ENCODE measurements around the gene CDC73. TPM values are rescaled to one million over a fixed set of nuclear protein-coding genes. Genes with fewer than 3 reads are reported as not detected.

The CDC73 gene
- total RNA-seq, 1 experiment from 2014 or later, result 62.5 TPM

DNA sequence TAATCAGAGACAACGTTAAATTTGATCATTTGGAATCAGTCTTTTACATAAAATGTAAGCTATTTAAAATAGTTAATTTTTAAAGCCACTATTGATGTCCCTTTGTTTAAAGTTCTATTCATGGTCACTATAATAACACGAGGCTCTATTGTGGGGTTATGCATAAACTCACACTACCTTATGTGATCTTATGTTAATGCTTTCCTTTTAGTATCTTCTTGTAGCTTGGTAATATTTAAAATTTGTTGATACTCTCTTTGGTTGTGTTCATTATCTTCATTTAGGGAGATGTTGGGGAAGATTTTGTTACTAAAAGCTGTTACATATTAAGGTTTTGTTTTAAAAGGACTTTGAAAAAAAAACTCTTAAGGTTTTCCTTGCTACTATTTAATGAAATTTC, 63.4 kb downstream of the CDC73 start:
- H3K27me3 ChIP-seq (ENCODE audit: insufficient read depth, low read length), result no peaks in the 10 kb centered on the region
- Mint-ChIP-seq H3K36me3 (ENCODE audit: insufficient read depth in 1 of 3, low read depth in 3 of 3) (peaks cover 0 to under 1% (median 0%) of the 10 kb centered on the region in 3 experiments; a peak in 2 of 7 replicates), H3K27me3 (ENCODE audit: low read depth) (no peaks in the 10 kb centered on the region), H3K27ac (0 out of 7 replicates have a peak overlapping the region, but pooled peaks of 1 of the 3 experiments have one; percentile 2), H3K4me1 (peaks cover 13 to 21% of the 10 kb centered on the region in 2 experiments), H3K4me3 (no peak overlapping the region), H3K9me3 (peaks cover 0 to 2% of the 10 kb centered on the region in 2 experiments; a peak in 1 of 5 replicates)
- H3K18ac ChIP-seq (ENCODE audit: insufficient read length, low read depth, low read length), result no peak overlapping the region
- no peak overlapping the region for H3K23ac ChIP-seq (ENCODE audit: insufficient read length, low read depth, low read length)
- no peaks in the 10 kb centered on the region for H3K4me1 ChIP-seq (ENCODE audit: insufficient read depth, low read length)
- H3K79me1 ChIP-seq (ENCODE audit: insufficient read depth, low read depth, low read length, poor library complexity, severe bottlenecking), result peaks cover 2% of the 10 kb centered on the region
- H3K27ac ChIP-seq (ENCODE audit: insufficient read length, low read depth, low read length), result no peak overlapping the region
- H4K20me1 ChIP-seq (ENCODE audit: control insufficient read depth, insufficient read depth, insufficient read length), result no peaks in the 10 kb centered on the region
- H2BK12ac ChIP-seq (ENCODE audit: insufficient read length, low read depth, low read length), result no peak overlapping the region
- H3K4ac ChIP-seq (ENCODE audit: low read depth, low read length), result no peak overlapping the region
- no peak overlapping the region for H3T11ph ChIP-seq (ENCODE audit: low read length)
- no peak overlapping the region for H3K56ac ChIP-seq (ENCODE audit: insufficient read length, low read depth, low read length)
- H3K79me2 ChIP-seq (ENCODE audit: insufficient read depth, low read length), result no peaks in the 10 kb centered on the region; the same call in 1 of the 2 replicates
- H2BK15ac ChIP-seq (ENCODE audit: low read depth, low read length), result no peak overlapping the region
- no peak overlapping the region for H4K8ac ChIP-seq (replicated peaks; ENCODE audit: insufficient read length, low read depth, low read length)
- no peaks in the 10 kb centered on the region for H3K9me3 ChIP-seq (ENCODE audit: control insufficient read depth, low read depth, low read length)
- no peak overlapping the region for H2BK120ac ChIP-seq (ENCODE audit: low read depth, low read length, poor library complexity, severe bottlenecking)
- H2AFZ ChIP-seq (ENCODE audit: low read length), result no peak overlapping the region
- DNase-seq, result no peak
- H2BK5ac ChIP-seq (ENCODE audit: insufficient read length, low read length), result no peak overlapping the region
- no peak overlapping the region for H3K9ac ChIP-seq (ENCODE audit: extremely low read depth, insufficient read length, low read length)
- WGBS (ENCODE audit: extremely low coverage, insufficient read length, low lambda C conversion rate), result no CpG with 5 or more reads among the region's 2 CpGs
- H4K91ac ChIP-seq (ENCODE audit: insufficient read length, low read depth, low read length), result no peak overlapping the region
- no peak overlapping the region for H2AK5ac ChIP-seq (ENCODE audit: insufficient read length, low read length)
- TF ChIP-seq, protein P1, sequence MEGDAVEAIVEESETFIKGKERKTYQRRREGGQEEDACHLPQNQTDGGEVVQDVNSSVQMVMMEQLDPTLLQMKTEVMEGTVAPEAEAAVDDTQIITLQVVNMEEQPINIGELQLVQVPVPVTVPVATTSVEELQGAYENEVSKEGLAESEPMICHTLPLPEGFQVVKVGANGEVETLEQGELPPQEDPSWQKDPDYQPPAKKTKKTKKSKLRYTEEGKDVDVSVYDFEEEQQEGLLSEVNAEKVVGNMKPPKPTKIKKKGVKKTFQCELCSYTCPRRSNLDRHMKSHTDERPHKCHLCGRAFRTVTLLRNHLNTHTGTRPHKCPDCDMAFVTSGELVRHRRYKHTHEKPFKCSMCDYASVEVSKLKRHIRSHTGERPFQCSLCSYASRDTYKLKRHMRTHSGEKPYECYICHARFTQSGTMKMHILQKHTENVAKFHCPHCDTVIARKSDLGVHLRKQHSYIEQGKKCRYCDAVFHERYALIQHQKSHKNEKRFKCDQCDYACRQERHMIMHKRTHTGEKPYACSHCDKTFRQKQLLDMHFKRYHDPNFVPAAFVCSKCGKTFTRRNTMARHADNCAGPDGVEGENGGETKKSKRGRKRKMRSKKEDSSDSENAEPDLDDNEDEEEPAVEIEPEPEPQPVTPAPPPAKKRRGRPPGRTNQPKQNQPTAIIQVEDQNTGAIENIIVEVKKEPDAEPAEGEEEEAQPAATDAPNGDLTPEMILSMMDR (conservative IDR thresholded peaks at IDR 0.05), result no peak
- no peak overlapping the region for H3K14ac ChIP-seq (ENCODE audit: insufficient read depth, low read length)
- no peak overlapping the region for H3K4me2 ChIP-seq (ENCODE audit: insufficient read depth, insufficient read length, low read length)
- no peaks in the 10 kb centered on the region for H3K23me2 ChIP-seq (ENCODE audit: insufficient read length, low read depth, low read length, poor library complexity, severe bottlenecking)
- H2BK20ac ChIP-seq (ENCODE audit: low read depth, low read length, poor library complexity, severe bottlenecking), result no peak overlapping the region
- H4K5ac ChIP-seq (ENCODE audit: insufficient read length, low read depth, low read length), result no peak overlapping the region

Data from H9 (cell line).